ENCODE results near the gene DDAH1. TPM values are rescaled to one million over a fixed set of nuclear protein-coding genes. Genes with fewer than 3 reads are reported as not detected.

DDAH1 gene
- total and polyA plus RNA-seq, 2 of the 8 experiments (the other 6 are each of a cell fraction or from before 2014, with no cell fraction given), result 22.8 to 54.5 TPM

GRCh38 chr1:85417017-85417416 is 47.9 kb downstream of the DDAH1 start:
- Histone ChIP-seq H2BK15ac (ENCODE audit: low read length) (no peak overlapping the region), H3K36me3 (ENCODE audit: control insufficient read depth in 2 of 4, insufficient read depth in 4 of 4, low read length in 3 of 4) (no peaks in the 10 kb centered on the region), H2BK12ac (ENCODE audit: low read depth, low read length) (no peak overlapping the region), H3K4me3 (ENCODE audit: extremely low read depth in 1 of 4, insufficient read depth in 2 of 4, low read depth in 3 of 4, low read length in 4 of 4) (no peak overlapping the region), H3K56ac (replicated peaks; ENCODE audit: insufficient read length, low read depth, low read length) (no peak overlapping the region), H3K79me1 (ENCODE audit: low read depth, low read length) (no peaks in the 10 kb centered on the region; the same call in 1 of the 2 replicates), H3K14ac (ENCODE audit: insufficient read length) (no peak overlapping the region), H3K4me2 (ENCODE audit: insufficient read depth in 1 of 2, low read depth in 2 of 2, low read length in 2 of 2) (no peak overlapping the region), H2BK5ac (ENCODE audit: low read depth, low read length) (no peak overlapping the region), H3K27me3 (replicated peaks in 1 of 4; ENCODE audit: control insufficient read depth in 3 of 4, extremely low read depth in 1 of 4, insufficient read depth in 3 of 4, low read length in 3 of 4) (no peaks in the 10 kb centered on the region), H3K4ac (replicated peaks; ENCODE audit: insufficient read length, low read depth, low read length) (no peak overlapping the region), H4K91ac (replicated peaks; ENCODE audit: insufficient read length, low read length) (no peak overlapping the region), H3K23ac (ENCODE audit: insufficient read length) (no peak overlapping the region), H2BK20ac (ENCODE audit: low read length) (no peak overlapping the region), H3K23me2 (ENCODE audit: low read depth, low read length) (no peaks in the 10 kb centered on the region), H2AK5ac (ENCODE audit: low read depth, low read length) (no peak overlapping the region), H3K18ac (ENCODE audit: extremely low read depth, low read length) (no peak overlapping the region), H3K4me1 (replicated peaks in 1 of 4; ENCODE audit: control insufficient read depth in 3 of 4, insufficient read depth in 4 of 4, low read length in 3 of 4) (peaks cover 2 to 7% (median 3%) of the 10 kb centered on the region in 4 experiments; a peak in 6 of 7 replicates), H2AFZ (ENCODE audit: low read length) (no peak overlapping the region), H3K27ac (ENCODE audit: low read depth, low read length) (no peak overlapping the region), H3K9ac (replicated peaks in 1 of 4; ENCODE audit: extremely low read depth in 1 of 4, low read depth in 3 of 4, low read length in 3 of 4) (no peak overlapping the region), H4K8ac (ENCODE audit: extremely low read depth, insufficient read depth, low read length) (no peak overlapping the region), H4K20me1 (replicated peaks in 1 of 2; ENCODE audit: control insufficient read depth in 1 of 2, insufficient read depth in 2 of 2, low read length in 2 of 2) (no peaks in the 10 kb centered on the region), H2BK120ac (replicated peaks; ENCODE audit: low read depth, low read length) (no peak overlapping the region), H3K9me3 (ENCODE audit: insufficient read depth in 2 of 2, low read depth in 1 of 2, low read length in 1 of 2) (peaks cover 9 to 11% of the 10 kb centered on the region in 2 experiments; a peak in 3 of 4 replicates), H3K79me2 (ENCODE audit: control insufficient read depth in 1 of 2, insufficient read depth in 2 of 2, low read length in 2 of 2) (no peaks in the 10 kb centered on the region; a peak in 1 of 4 replicates), H4K5ac (ENCODE audit: insufficient read length, low read depth, low read length) (no peak overlapping the region)
- ChIA-PET CTCF (ENCODE audit: partially characterized antibody) (interaction anchor here (0.6 to 1.9 kb wide), 4 partner anchors 63 to 94 kb away, joined by 3 to 4 read pairs (median 4); no protein-coding TSS in a partner anchor), POLR2A (ENCODE audit: partially characterized antibody) (interaction anchor here (1.0 kb wide), 1 partner anchor 12 kb away, joined by 3 read pairs; no protein-coding TSS in a partner anchor)
- 70% methylated on average over 5 of the region's 5 CpGs; no CpG with 5 or more reads in 1 of the 2 experiments for WGBS, 2 experiments (ENCODE audit: extremely low coverage in 1 of 2, insufficient coverage in 1 of 2, insufficient read length in 1 of 2, insufficient replicate concordance in 2 of 2, low coverage in 1 of 2, low lambda C conversion rate in 2 of 2, missing lambda C conversion rate in 1 of 2)
- no peak for FAIRE-seq
- no peak for DNase-seq (ENCODE audit: low read depth in 1 of 2, low spot score in 2 of 2)
- TF ChIP-seq SP4 (IDR thresholded peaks at IDR 0.05; ENCODE audit: low read length) (no peak), CTCF (IDR thresholded peaks at IDR 0.05; ENCODE audit: control extremely low read depth in 1 of 3, insufficient read depth in 1 of 3, low read depth in 1 of 3, low read length in 3 of 3) (peak in 1 of 3 experiments; percentile 15; a peak in 1 of 4 replicates), SAP30 (IDR thresholded peaks at IDR 0.05; ENCODE audit: insufficient read depth, insufficient replicate concordance, low read length) (no peak), CBX5 (IDR thresholded peaks at IDR 0.05; ENCODE audit: low read depth, low read length) (no peak), ZNF274 (IDR thresholded peaks at IDR 0.05; ENCODE audit: borderline replicate concordance, extremely low read depth, low read length) (no peak)
